GM19328 (cell line): Measurements from ENCODE around the gene LRRC30.
"Not testable (repeated sequence)": the region's sequence is repeated elsewhere in the genome, so short reads cannot be mapped to it uniquely, and the experiment has no call there.

Experiments
- ATAC-seq: cut with Tn5 transposase; IDR thresholded peaks from one replicate; pipeline ENCODE4 v1.9.1; 2021; ENCODE audit warnings: mild to moderate bottlenecking, moderate library complexity; ENCODE audit not compliant: unreplicated experiment

LRRC30 gene

GRCh38 chr18:7230626-7231349, at the start of gene LRRC30:
LRRC30 (plus strand) TSS chr18:7231089; CDS start chr18:7231139, 50 bp downstream.
- ATAC-seq, result no peak

- ATAC-seq, result no peak
Measured at GRCh38 chr18:7185701-7186100, 45.2 kb upstream of the LRRC30 start.

GRCh38 chr18:7190547-7191156, 40.2 kb upstream of the LRRC30 start:
- no peak for ATAC-seq

- ATAC-seq, result no peak
Measured at GRCh38 chr18:7191736-7192135, 39.2 kb upstream of the LRRC30 start.

GRCh38 chr18:7195266-7195665, 35.6 kb upstream of the LRRC30 start:
- no peak for ATAC-seq

GRCh38 chr18:7196421-7196820, 34.5 kb upstream of the LRRC30 start:
- no peak for ATAC-seq

GRCh38 chr18:7197854-7198253, 33.0 kb upstream of the LRRC30 start:
- no peak for ATAC-seq

- no peak for ATAC-seq
Measured at GRCh38 chr18:7198326-7198725, 32.6 kb upstream of the LRRC30 start.

- ATAC-seq, result no peak
Measured at GRCh38 chr18:7201096-7201495, 29.8 kb upstream of the LRRC30 start.

GRCh38 chr18:7202169-7202568, 28.7 kb upstream of the LRRC30 start:
- ATAC-seq, result no peak

GRCh38 chr18:7203601-7204000, 27.3 kb upstream of the LRRC30 start:
- ATAC-seq, result not testable (repeated sequence)

- ATAC-seq, result no peak
Measured at GRCh38 chr18:7205346-7205745, 25.5 kb upstream of the LRRC30 start.

- no peak for ATAC-seq
Measured at GRCh38 chr18:7206217-7206616, 24.7 kb upstream of the LRRC30 start.

- no peak for ATAC-seq
Measured at GRCh38 chr18:7207366-7207915, 23.4 kb upstream of the LRRC30 start.

- no peak for ATAC-seq
Measured at GRCh38 chr18:7221424-7222155, 9.3 kb upstream of the LRRC30 start.

- no peak for ATAC-seq
Measured at GRCh38 chr18:7224198-7224597, 6.7 kb upstream of the LRRC30 start.

- ATAC-seq, result no peak
Measured at GRCh38 chr18:7232218-7232617, 1.3 kb downstream of the LRRC30 start.

- no peak for ATAC-seq
Measured at GRCh38 chr18:7233134-7233810, 2.4 kb downstream of the LRRC30 start.

GRCh38 chr18:7234091-7234490, 3.2 kb downstream of the LRRC30 start:
- ATAC-seq, result no peak

GRCh38 chr18:7234956-7235355, 4.1 kb downstream of the LRRC30 start:
- no peak for ATAC-seq

- no peak for ATAC-seq
Measured at GRCh38 chr18:7236072-7236471, 5.2 kb downstream of the LRRC30 start.
